Testis (tissue), 3 donors: Measurements from ENCODE around the gene AHDC1. TPM values are rescaled to one million over a fixed set of nuclear protein-coding genes. Genes with fewer than 3 reads are reported as not detected.
A peak's percentile ranks its signal among the peaks of the same experiment; 100 is the strongest.

Experiments used
- DNase-seq: peaks from one replicate; pipeline ENCODE4 v3.0.0-alpha.2; 2019
- H3K27ac ChIP-seq, 2 donors: fragments of 200-600 bp; sonication (generic); one replicate each; pipeline ENCODE4 v1.5.1; 2019
- H3K27me3 ChIP-seq: fragments of 200-600 bp; sonication (generic); one replicate; pipeline ENCODE4 v1.5.1; 2019
- H3K36me3 ChIP-seq: fragments of 200-600 bp; sonication (generic); one replicate; pipeline ENCODE4 v1.5.1; 2017; ENCODE audit warnings: low read depth; ENCODE audit errors: missing control alignments
- H3K4me1 ChIP-seq: fragments of 200-600 bp; sonication (generic); one replicate; pipeline ENCODE4 v1.5.1; 2019
- H3K4me3 ChIP-seq, 2 donors: fragments of 200-600 bp; sonication (generic); one replicate each; pipeline ENCODE4 v1.5.1; 2017 to 2019
- H3K9me3 ChIP-seq: fragments of 200-600 bp; sonication (generic); one replicate; pipeline ENCODE4 v1.5.1; 2017
- CTCF ChIP-seq, 3 experiments: fragments of 450-650 bp in 2 of 3; fragments of 200-600 bp in 1 of 3; sonication (generic) in 1 of 3; IDR thresholded peaks; one replicate each; pipeline ENCODE4 v1.5.1; 2016 to 2019; ENCODE audit warnings: antibody characterized with exemption in 3 of 3, mild to moderate bottlenecking in 2 of 3, moderate library complexity in 1 of 3
- POLR2A ChIP-seq: fragments of 450-650 bp; IDR thresholded peaks from one replicate; pipeline ENCODE4 v1.6.1; 2017; ENCODE audit warnings: antibody characterized with exemption, mild to moderate bottlenecking, moderate library complexity
- WGBS, 2 donors: methylation state at CpG; one replicate each; pipeline ENCODE4 v1.1.5; 2018; 5-methylcytosine and 5-hydroxymethylcytosine counted together
- intact Hi-C: fragments of 100-400 bp; cut with DNase I; formaldehyde crosslinking; loops from one replicate; pipeline ENCODE4 v1.15.1; 2023; ENCODE audit warnings: low total_unique reads
- polyA plus RNA-seq: library from polyadenylated mRNA; stranded (reverse); fragments of 350-450 nt; fragmentation: Illumina TruSeq; extraction: RNeasy Lipid Tissue Mini Kit (QIAGEN cat#74804); gene quantifications from one replicate; pipeline ENCODE4 v1.2.3, GENCODE V29; 2014; ENCODE audit warnings: low read depth, low replicate concordance; ENCODE audit not compliant: insufficient read depth
- total RNA-seq, 2 donors: library from RNA; depleted of rRNA; stranded (reverse); fragments of >200 nt; gene quantifications; one replicate each; pipeline ENCODE4 v1.2.3, GENCODE V29; 2016

The AHDC1 gene
- total and polyA plus RNA-seq, 3 donors from 2014 or later, result 32.5 to 86.8 (median 73.7) TPM

GRCh38 chr1:27599605-27600497 lies 4.1 kb downstream of the AHDC1 start:
- DNase-seq, result peak; percentile 86
- peaks cover 68% of the 10 kb centered on the region for H3K4me1 ChIP-seq
- intact Hi-C loops, result loop anchor here (5.0 to 10.0 kb wide), 2 partner anchors 43 to 205 kb away; partner anchors contain the start of gene GPR3
- no peaks in the 10 kb centered on the region for H3K36me3 ChIP-seq
- 18 to 20% methylated on average over 8 to 9 of the region's 9 CpGs for WGBS, 2 donors
- H3K9me3 ChIP-seq, result no peaks in the 10 kb centered on the region
- H3K27ac ChIP-seq, result peak overlapping the region; percentile 91 to 94
- no peaks in the 10 kb centered on the region for H3K27me3 ChIP-seq
- H3K4me3 ChIP-seq, result no peak overlapping the region
- no peak for TF ChIP-seq CTCF (IDR thresholded peaks at IDR 0.05)
- TF ChIP-seq POLR2A, result no peak

GRCh38 chr1:27598902-27599528 lies 4.9 kb downstream of the AHDC1 start:
- Histone ChIP-seq H3K36me3 (no peaks in the 10 kb centered on the region), H3K27ac (peak overlapping the region; percentile 77 to 94), H3K9me3 (no peaks in the 10 kb centered on the region), H3K4me3 (no peak overlapping the region), H3K27me3 (no peaks in the 10 kb centered on the region), H3K4me1 (peaks cover 76% of the 10 kb centered on the region)
- peak; percentile 77 for DNase-seq
- intact Hi-C loops, result no loop called here
- TF ChIP-seq CTCF (IDR thresholded peaks at IDR 0.05), result no peak
- TF ChIP-seq POLR2A, result no peak
- WGBS, 2 donors, result 18 to 29% methylated on average over 6 of the region's 6 CpGs

- H3K4me1 ChIP-seq, result peaks cover 84% of the 10 kb centered on the region
- H3K9me3 ChIP-seq, result no peaks in the 10 kb centered on the region
- DNase-seq, result no peak
- WGBS, 2 donors, result 23% methylated on average over 3 of the region's 3 CpGs; no CpG with 5 or more reads in 1 of the 2 donors
- no peak overlapping the region for H3K4me3 ChIP-seq
- intact Hi-C loops, result no loop called here
- no peaks in the 10 kb centered on the region for H3K36me3 ChIP-seq
- TF ChIP-seq POLR2A (no peak), CTCF (IDR thresholded peaks at IDR 0.05) (no peak)
- peak overlapping the region; percentile 77 to 94 for H3K27ac ChIP-seq
- H3K27me3 ChIP-seq, result no peaks in the 10 kb centered on the region
Measured at GRCh38 chr1:27598295-27598687, 5.7 kb downstream of the AHDC1 start.

GRCh38 chr1:27597516-27598294 lies 6.2 kb downstream of the AHDC1 start:
- no peaks in the 10 kb centered on the region for H3K36me3 ChIP-seq
- no peak overlapping the region for H3K4me3 ChIP-seq
- TF ChIP-seq POLR2A, result no peak
- TF ChIP-seq CTCF (IDR thresholded peaks at IDR 0.05), result no peak
- intact Hi-C loops, result no loop called here
- 28 to 36% methylated on average over 6 of the region's 7 CpGs for WGBS, 2 donors
- no peaks in the 10 kb centered on the region for H3K9me3 ChIP-seq
- H3K4me1 ChIP-seq, result peaks cover 89% of the 10 kb centered on the region
- no peak for DNase-seq
- no peaks in the 10 kb centered on the region for H3K27me3 ChIP-seq
- H3K27ac ChIP-seq, result peak overlapping the region; percentile 77 to 94
